Measurements from ENCODE around the gene CEP350. TPM values are rescaled to one million over a fixed set of nuclear protein-coding genes. Genes with fewer than 3 reads are reported as not detected.
A peak's percentile ranks its signal among the peaks of the same experiment; 100 is the strongest.

The CEP350 gene
- polyA plus RNA-seq, 3 donors = 6.7 to 19.8 (median 9.0) TPM

DNA sequence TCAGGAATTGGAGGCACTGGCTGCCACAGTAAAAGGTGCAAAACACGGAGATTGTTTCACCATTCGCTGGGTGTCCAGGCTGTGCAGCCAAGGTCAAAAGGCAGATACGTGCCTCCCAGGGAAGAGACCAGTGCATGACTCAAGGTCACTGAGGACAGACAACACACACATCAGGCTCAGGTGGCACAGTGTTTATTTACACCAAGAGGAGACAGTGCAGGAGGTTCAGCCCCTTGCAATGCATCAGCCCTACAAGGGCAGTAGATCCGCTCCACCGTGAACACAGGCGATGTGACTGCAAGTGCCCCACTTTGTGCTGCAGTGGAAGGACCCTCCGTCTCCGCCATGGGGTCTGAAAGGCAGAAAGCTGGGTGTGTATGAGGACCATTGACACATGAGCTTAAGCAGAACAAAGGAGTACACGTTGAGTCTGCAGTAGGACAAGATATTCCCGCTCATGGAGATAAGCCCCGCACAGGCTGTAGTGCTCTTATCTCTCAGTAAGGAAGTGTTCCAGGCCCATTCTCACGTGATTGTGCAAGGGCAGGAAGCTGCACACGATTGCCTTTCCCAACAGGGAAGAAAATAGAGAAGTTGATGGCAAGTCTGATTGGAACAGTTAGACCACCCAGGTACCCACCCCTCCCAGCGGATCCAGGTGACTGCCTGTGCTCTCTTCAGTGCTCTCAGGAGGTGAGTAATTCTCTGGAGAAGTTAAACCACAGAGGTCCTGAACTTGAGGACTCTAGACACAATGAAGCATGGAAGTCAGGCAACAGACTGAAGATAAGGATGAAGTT, 162.6 kb downstream of the CEP350 start:
- TF ChIP-seq, protein P1, sequence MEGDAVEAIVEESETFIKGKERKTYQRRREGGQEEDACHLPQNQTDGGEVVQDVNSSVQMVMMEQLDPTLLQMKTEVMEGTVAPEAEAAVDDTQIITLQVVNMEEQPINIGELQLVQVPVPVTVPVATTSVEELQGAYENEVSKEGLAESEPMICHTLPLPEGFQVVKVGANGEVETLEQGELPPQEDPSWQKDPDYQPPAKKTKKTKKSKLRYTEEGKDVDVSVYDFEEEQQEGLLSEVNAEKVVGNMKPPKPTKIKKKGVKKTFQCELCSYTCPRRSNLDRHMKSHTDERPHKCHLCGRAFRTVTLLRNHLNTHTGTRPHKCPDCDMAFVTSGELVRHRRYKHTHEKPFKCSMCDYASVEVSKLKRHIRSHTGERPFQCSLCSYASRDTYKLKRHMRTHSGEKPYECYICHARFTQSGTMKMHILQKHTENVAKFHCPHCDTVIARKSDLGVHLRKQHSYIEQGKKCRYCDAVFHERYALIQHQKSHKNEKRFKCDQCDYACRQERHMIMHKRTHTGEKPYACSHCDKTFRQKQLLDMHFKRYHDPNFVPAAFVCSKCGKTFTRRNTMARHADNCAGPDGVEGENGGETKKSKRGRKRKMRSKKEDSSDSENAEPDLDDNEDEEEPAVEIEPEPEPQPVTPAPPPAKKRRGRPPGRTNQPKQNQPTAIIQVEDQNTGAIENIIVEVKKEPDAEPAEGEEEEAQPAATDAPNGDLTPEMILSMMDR (IDR thresholded peaks at IDR 0.05) = no peak
- 64% methylated on average over 10 of the region's 14 CpGs for WGBS (ENCODE audit: insufficient coverage)
- no peaks in the 10 kb centered on the region for H3K27me3 ChIP-seq (ENCODE audit: control insufficient read depth in 2 of 2, insufficient read depth in 2 of 2, low read length in 2 of 2)
- H3K4me2 ChIP-seq (replicated peaks; ENCODE audit: extremely low read depth, low read length, poor library complexity, severe bottlenecking) = peak overlapping the region; percentile 55
- no peaks in the 10 kb centered on the region for H4K20me1 ChIP-seq (ENCODE audit: insufficient read depth, low read length)
- peaks cover 32 to 33% of the 10 kb centered on the region in 2 donors for H3K4me1 ChIP-seq (ENCODE audit: control insufficient read depth in 1 of 2, insufficient read depth in 2 of 2, low read length in 2 of 2)
- DNase-seq = peak; percentile 35 to 72 (median 67)
- H3K79me2 ChIP-seq (ENCODE audit: insufficient read depth, low read length) = no peaks in the 10 kb centered on the region
- H3K9ac ChIP-seq (ENCODE audit: insufficient read depth, low read length, poor library complexity, severe bottlenecking) = no peak overlapping the region
- H3K27me3 Mint-ChIP-seq (ENCODE audit: low read depth in 3 of 3) = peaks cover 0 to 2% (median 1%) of the 10 kb centered on the region in 3 donors
- peak overlapping the region; percentile 28 to 87 (median 70) for H3K27ac Mint-ChIP-seq
- peak overlapping the region in 1 of 3 experiments; percentile 46 for H3K4me3 ChIP-seq (replicated peaks in 1 of 3; ENCODE audit: low read depth in 2 of 3, low read length in 3 of 3)
- H3K9me3 Mint-ChIP-seq = peaks cover 0 to 3% (median 0%) of the 10 kb centered on the region in 7 donors
- peaks cover 17 to 24% of the 10 kb centered on the region in 2 donors for H3K36me3 Mint-ChIP-seq
- H3K4me1 Mint-ChIP-seq = peaks cover 33% of the 10 kb centered on the region
- peaks cover 13 to 33% of the 10 kb centered on the region in 2 donors for H3K36me3 ChIP-seq (replicated peaks in 1 of 2; ENCODE audit: control insufficient read depth in 1 of 2, insufficient read depth in 2 of 2, low read length in 2 of 2)
- H2AFZ ChIP-seq (ENCODE audit: insufficient read depth, low read depth, low read length, poor library complexity, severe bottlenecking) = peak overlapping the region; percentile 57
- intact Hi-C loops (cut with micrococcal nuclease) = loop anchor here (5.0 kb wide), 2 partner anchors 35 to 55 kb away; partner anchors contain the start of gene QSOX1 (in 1 of the 2)
- H3K4me3 Mint-ChIP-seq = peak overlapping the region; percentile 37 to 67
- H3K9me3 ChIP-seq (replicated peaks in 1 of 2; ENCODE audit: control insufficient read depth in 1 of 2, insufficient read depth in 1 of 2, low read length in 2 of 2) = no peaks in the 10 kb centered on the region
- peak overlapping the region in 1 of 2 donors; percentile 36 for H3K27ac ChIP-seq (ENCODE audit: low read depth in 1 of 2, low read length in 2 of 2)

DNA sequence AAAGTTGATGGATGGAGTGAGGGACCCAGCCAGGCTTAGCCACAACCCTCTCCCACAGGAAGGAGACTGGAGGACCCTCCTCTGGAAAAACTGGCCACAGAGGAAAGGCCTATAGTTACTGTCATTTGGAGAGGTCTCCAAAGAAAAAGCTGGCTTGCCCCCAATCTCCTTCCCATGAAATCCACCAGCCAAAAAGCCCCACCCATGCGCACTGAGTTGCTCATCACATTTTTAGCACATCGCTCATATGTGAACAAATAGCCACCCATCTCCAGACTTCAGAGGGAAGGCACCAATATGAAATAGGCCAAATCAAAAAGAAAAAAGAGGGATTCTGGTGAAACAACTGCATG, 163.1 kb downstream of the CEP350 start:
- peaks cover 33% of the 10 kb centered on the region for H3K4me1 Mint-ChIP-seq
- Histone ChIP-seq H3K27me3 (ENCODE audit: control insufficient read depth in 2 of 2, insufficient read depth in 2 of 2, low read length in 2 of 2) (no peaks in the 10 kb centered on the region), H4K20me1 (ENCODE audit: insufficient read depth, low read length) (no peaks in the 10 kb centered on the region), H3K4me1 (ENCODE audit: control insufficient read depth in 1 of 2, insufficient read depth in 2 of 2, low read length in 2 of 2) (peaks cover 32 to 33% of the 10 kb centered on the region in 2 donors), H3K9ac (ENCODE audit: insufficient read depth, low read length, poor library complexity, severe bottlenecking) (no peak overlapping the region), H3K79me2 (ENCODE audit: insufficient read depth, low read length) (no peaks in the 10 kb centered on the region), H3K27ac (ENCODE audit: low read depth in 1 of 2, low read length in 2 of 2) (peak overlapping the region in 1 of 2 donors; percentile 36), H3K4me3 (replicated peaks in 1 of 3; ENCODE audit: low read depth in 2 of 3, low read length in 3 of 3) (no peak overlapping the region), H3K4me2 (replicated peaks; ENCODE audit: extremely low read depth, low read length, poor library complexity, severe bottlenecking) (peak overlapping the region; percentile 55), H2AFZ (ENCODE audit: insufficient read depth, low read depth, low read length, poor library complexity, severe bottlenecking) (peak overlapping the region; percentile 57), H3K9me3 (replicated peaks in 1 of 2; ENCODE audit: control insufficient read depth in 1 of 2, insufficient read depth in 1 of 2, low read length in 2 of 2) (no peaks in the 10 kb centered on the region), H3K36me3 (replicated peaks in 1 of 2; ENCODE audit: control insufficient read depth in 1 of 2, insufficient read depth in 2 of 2, low read length in 2 of 2) (peaks cover 8 to 27% of the 10 kb centered on the region in 2 donors)
- peaks cover 0 to 3% (median 0%) of the 10 kb centered on the region in 7 donors for H3K9me3 Mint-ChIP-seq
- intact Hi-C loops (cut with micrococcal nuclease) = loop anchor here (5.0 kb wide), 2 partner anchors 35 to 55 kb away; partner anchors contain the start of gene QSOX1 (in 1 of the 2)
- TF ChIP-seq, protein P1 (IDR thresholded peaks at IDR 0.05) = no peak
- peaks cover 0 to 2% (median 1%) of the 10 kb centered on the region in 3 donors for H3K27me3 Mint-ChIP-seq (ENCODE audit: low read depth in 3 of 3)
- no CpG with 5 or more reads among the region's 2 CpGs for WGBS (ENCODE audit: insufficient coverage)
- no peak for DNase-seq
- H3K4me3 Mint-ChIP-seq = no peak overlapping the region
- H3K27ac Mint-ChIP-seq = peak overlapping the region in 5 of 7 donors; percentile 27 to 87 (median 70)
- peaks cover 12 to 18% of the 10 kb centered on the region in 2 donors for H3K36me3 Mint-ChIP-seq

All from CD14-positive monocyte (primary cell).